Heart left ventricle (tissue), 16 donors: ENCODE data around the gene HSCB. TPM values are rescaled to one million over a fixed set of nuclear protein-coding genes. Genes with fewer than 3 reads are reported as not detected.

Experiments used
- ATAC-seq, 4 donors: fragments of 200-7000 bp; cut with Tn5 transposase; one replicate each; pipeline ENCODE4 v1.9.1; 2020 to 2022; ENCODE audit warnings: moderate library complexity in 4 of 4, mild to moderate bottlenecking in 3 of 4, moderate number of reproducible peaks in 1 of 4
- DNase-seq, 5 donors: peaks; one replicate each; pipeline ENCODE4 v3.0.0-alpha.2; 2020
- H3K27ac ChIP-seq, 12 donors: fragments of 200-600 bp; sonication (generic) in 4 of 12; one replicate each; pipeline versions ENCODE4 v1.5.0 to v1.8.0; 2016 to 2022; ENCODE audit warnings: mild to moderate bottlenecking in 2 of 12
- H3K27me3 ChIP-seq, 9 donors: fragments of 200-600 bp; sonication (generic) in 2 of 9; one replicate each; pipeline versions ENCODE4 v1.5.1 to v1.8.0; 2016 to 2022; ENCODE audit warnings: mild to moderate bottlenecking in 3 of 9
- H3K36me3 ChIP-seq, 9 donors: fragments of 200-600 bp; sonication (generic) in 2 of 9; one replicate each; pipeline versions ENCODE4 v1.5.0 to v1.8.0; 2018 to 2022; ENCODE audit warnings: mild to moderate bottlenecking in 2 of 9
- H3K4me1 ChIP-seq, 12 donors: fragments of 200-600 bp; sonication (generic) in 4 of 12; one replicate each; pipeline versions ENCODE4 v1.5.0 to v1.8.0; 2016 to 2022; ENCODE audit warnings: mild to moderate bottlenecking in 3 of 12
- H3K4me3 ChIP-seq, 12 donors: fragments of 200-600 bp; sonication (generic) in 4 of 12; one replicate each; pipeline versions ENCODE4 v1.5.0 to v1.8.0; 2017 to 2022; ENCODE audit warnings: mild to moderate bottlenecking in 9 of 12, moderate library complexity in 4 of 12
- H3K9me3 ChIP-seq, 12 donors: fragments of 200-600 bp; sonication (generic) in 4 of 12; one replicate each; pipeline versions ENCODE4 v1.5.0 to v1.8.0; 2016 to 2022; ENCODE audit warnings: mild to moderate bottlenecking in 1 of 12
- CTCF ChIP-seq, 12 donors: fragments of 200-600 bp; sonication (generic) in 4 of 12; IDR thresholded peaks; one replicate each; pipeline versions ENCODE4 v1.5.0 to v1.8.0; 2018 to 2022; ENCODE audit warnings: antibody characterized with exemption in 12 of 12, mild to moderate bottlenecking in 5 of 12
- POLR2A ChIP-seq, 2 donors: fragments of 450-650 bp; IDR thresholded peaks; one replicate each; pipeline ENCODE4 v1.6.1; 2017; ENCODE audit warnings: antibody characterized with exemption in 2 of 2, mild to moderate bottlenecking in 2 of 2, moderate library complexity in 2 of 2
- WGBS, 4 donors: extraction: QIAGEN DNeasy Blood & Tissue Kit in 2 of 4; methylation state at CpG; one replicate each; pipeline versions ENCODE4 v1.1.5 to v1.1.7; 2013 to 2018; 5-methylcytosine and 5-hydroxymethylcytosine counted together
- intact Hi-C, 10 donors: fragments of 100-400 bp; cut with DNase I; formaldehyde crosslinking; loops; one replicate each; pipeline versions ENCODE4 v1.11.1 to v1.14.2; 2022
- polyA plus RNA-seq, 2 donors: library from polyadenylated mRNA; stranded (reverse); fragments of 200-250 nt; gene quantifications; one replicate each; pipeline ENCODE4 v1.2.3, GENCODE V29; 2013
- total RNA-seq, 9 donors: library from RNA; depleted of rRNA in 2 of 9; stranded (reverse); fragments of >200 nt in 2 of 9; fragmentation: NEBNext Ultra II Directional in 3 of 9; extraction: Animal tissue kit (Norgen Biotek cat#: 25700) in 3 of 9; gene quantifications; one replicate each; pipeline versions ENCODE4 v1.1.0 to v1.2.4, GENCODE V29; 2016 to 2023
- donor health status: ischemic (EF 13 %, LVEDD 7.1; RV severe dilation, severe dysfunction).
- donor health status: healthy with polysubstance abuse.
- donor health status: DM: no; HTN: yes; CAD: no.
- donor health status: DM: no; HTN: no; CAD: no.
- donor health status: ischemic (EF 25% LVEDD 6.9; RV normal size, moderate dysfunction).
- donor health status: ischemic (EF 25% LVEDD 5.7; RV mildly dilated, moderate dysfunction).
- donor health status: healthy.
- donor health status: DM: yes; HTN: yes; CAD: no.
- donor health status: ischemic (EF 35%, LVEDD 5.7; RV mildly dilated, moderate dysfunction).
- donor health status: nonischemic (EF 11% LVEDD 7.7; RV severe dilation, severe dysfunction).
- donor health status: DM: yes; HTN: yes; CAD: no.
- donor health status: PGD.
- donor health status: ischemic (EF 29% LVEDD 5.4; RV normal size, mild dysfunction).
- donor health status: nonischemic (EF 23%, LVEDD 6.1; RV moderate dilation, normal function).

Gene HSCB
- total and polyA plus RNA-seq, 11 donors: 7.4 to 18.3 (median 11.4) TPM

DNA sequence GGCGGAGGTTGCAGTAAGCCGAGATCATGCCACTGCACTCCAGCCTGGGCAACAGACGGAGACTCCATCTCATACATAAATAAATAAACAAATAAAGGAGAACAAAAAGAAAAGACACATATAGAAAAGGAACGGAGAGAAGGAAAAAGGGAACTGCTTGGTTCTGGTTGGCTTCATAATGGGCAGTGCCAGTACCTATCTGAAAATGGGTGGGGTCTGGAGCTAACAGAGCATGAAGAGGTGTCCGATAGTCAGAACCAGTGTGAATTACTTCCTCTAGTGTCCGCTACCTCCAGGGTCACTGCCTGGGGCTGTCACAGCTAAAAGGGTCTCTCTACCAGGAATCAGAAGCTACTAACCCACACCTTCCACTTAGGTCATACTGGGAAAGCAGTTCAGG, 35.0 kb upstream of the HSCB start:
- 88 to 96% (median 95%) methylated on average over 6 of the region's 6 CpGs for WGBS, 4 donors
- Histone ChIP-seq H3K27ac (no peak overlapping the region), H3K9me3 (no peaks in the 10 kb centered on the region), H3K4me1 (peaks cover 0 to 22% (median 10%) of the 10 kb centered on the region in 12 donors), H3K36me3 (no peaks in the 10 kb centered on the region), H3K27me3 (no peaks in the 10 kb centered on the region), H3K4me3 (no peak overlapping the region)
- ATAC-seq: no peak
- DNase-seq: no peak
- intact Hi-C loops: no loop called here
- TF ChIP-seq POLR2A (IDR thresholded peaks at IDR 0.05) (no peak), CTCF (IDR thresholded peaks at IDR 0.05) (no peak)

DNA sequence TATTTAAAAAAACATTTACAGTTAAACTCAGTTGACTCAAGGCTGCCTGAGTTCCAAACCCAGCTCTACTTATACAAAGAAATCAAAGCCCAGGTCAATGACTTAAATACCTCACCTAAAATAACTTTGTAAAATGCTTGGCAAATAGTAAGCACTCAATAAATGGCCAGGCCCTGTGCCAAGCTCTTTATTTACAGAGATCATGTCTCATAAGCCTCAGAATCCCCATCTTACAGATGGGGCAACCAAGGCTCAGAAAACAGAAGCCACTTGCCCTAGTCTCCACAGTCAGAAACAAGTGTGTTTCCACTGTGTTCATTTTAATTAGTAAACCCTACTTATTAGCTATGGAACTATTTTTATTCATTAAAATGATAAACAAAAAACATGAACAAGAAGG, 31.7 kb upstream of the HSCB start:
- Histone ChIP-seq H3K27me3 (no peaks in the 10 kb centered on the region), H3K4me3 (peak overlapping the region in 1 of 12 donors; percentile 4), H3K36me3 (no peaks in the 10 kb centered on the region), H3K27ac (peak overlapping the region in 10 of 12 donors; percentile 32 to 81 (median 67)), H3K4me1 (peaks cover 0 to 27% (median 10%) of the 10 kb centered on the region in 12 donors), H3K9me3 (no peaks in the 10 kb centered on the region)
- TF ChIP-seq POLR2A (IDR thresholded peaks at IDR 0.05) (no peak), CTCF (IDR thresholded peaks at IDR 0.05) (no peak)
- intact Hi-C loops: loop anchor here in 1 of 10 donors (1.0 kb wide), 1 partner anchor 31 kb away; the partner anchor contains the start of gene TTC28
- DNase-seq: no peak
- ATAC-seq: no peak

DNA sequence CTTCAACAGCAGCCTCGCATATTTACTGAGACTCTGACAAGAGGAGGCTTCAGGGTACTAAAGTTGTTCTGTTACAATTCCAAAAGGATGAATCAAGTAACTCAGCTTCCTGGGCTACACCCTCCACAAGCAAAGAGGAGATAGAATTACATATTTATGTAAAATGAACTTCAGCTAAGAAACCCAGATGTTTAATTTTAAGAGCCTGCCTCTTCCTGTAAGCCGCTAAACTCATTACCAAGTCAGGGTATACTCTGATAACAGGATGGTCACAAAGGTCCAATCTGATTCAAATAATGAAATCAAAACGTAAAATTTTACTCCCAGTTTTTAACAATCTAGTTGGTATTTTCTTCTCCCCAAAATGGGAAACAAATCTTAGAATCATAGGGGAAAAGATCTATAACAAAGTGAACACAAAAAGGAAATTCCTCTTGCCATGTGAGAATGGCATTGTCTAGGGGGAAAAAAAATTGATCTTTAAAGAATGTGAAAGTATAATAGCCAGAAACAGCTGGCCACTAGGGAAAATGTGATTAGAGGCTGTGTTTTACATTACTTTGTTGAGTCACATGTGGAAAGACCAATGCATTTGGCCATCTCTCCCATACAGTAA, 31.2 kb upstream of the HSCB start:
- no peak for TF ChIP-seq CTCF (IDR thresholded peaks at IDR 0.05)
- TF ChIP-seq POLR2A (IDR thresholded peaks at IDR 0.05): no peak
- intact Hi-C loops: loop anchor here in 1 of 10 donors (1.0 kb wide), 1 partner anchor 31 kb away; the partner anchor contains the start of gene TTC28
- ATAC-seq (peak in 3 of 4 donors; percentile 59 to 84 (median 81)), DNase-seq (no peak)
- Histone ChIP-seq H3K9me3 (no peaks in the 10 kb centered on the region), H3K27me3 (no peaks in the 10 kb centered on the region), H3K4me1 (peaks cover 0 to 27% (median 10%) of the 10 kb centered on the region in 12 donors), H3K4me3 (peak overlapping the region in 3 of 12 donors; percentile 4 to 16 (median 5)), H3K27ac (peak overlapping the region in 11 of 12 donors; percentile 11 to 81 (median 65)), H3K36me3 (no peaks in the 10 kb centered on the region)
- WGBS, 4 donors: 44 to 58% (median 52%) methylated on average over 3 of the region's 3 CpGs

- H3K4me3 ChIP-seq: peak overlapping the region in 2 of 12 donors; percentile 3 to 31
- no peaks in the 10 kb centered on the region for H3K9me3 ChIP-seq
These were observed 30.5 kb upstream of the HSCB start for GRCh38 chr22:28711341-28711740.

More at GRCh38 chr22:28711341-28711740, 30.5 kb upstream of the HSCB start:
- no peak for TF ChIP-seq CTCF (IDR thresholded peaks at IDR 0.05)
- no peak for TF ChIP-seq POLR2A (IDR thresholded peaks at IDR 0.05)
- WGBS, 4 donors: 37 to 61% (median 43%) methylated on average over 2 of the region's 2 CpGs
- no peaks in the 10 kb centered on the region for H3K36me3 ChIP-seq
- H3K4me1 ChIP-seq: peaks cover 0 to 27% (median 10%) of the 10 kb centered on the region in 12 donors
- ATAC-seq (no peak), DNase-seq (no peak)
- intact Hi-C loops: no loop called here
- no peaks in the 10 kb centered on the region for H3K27me3 ChIP-seq
- H3K27ac ChIP-seq: peak overlapping the region in 11 of 12 donors; percentile 28 to 81 (median 65)
